ENCODE data around the gene MS4A2. TPM values are rescaled to one million over a fixed set of nuclear protein-coding genes. Genes with fewer than 3 reads are reported as not detected.

MS4A2 gene
- total RNA-seq, 1 experiment from 2014 or later = not detected

- no peak within 1 kb of the TSS for H2AFZ ChIP-seq (ENCODE audit: low read length)
- no TSS peak for BruUV-seq (replicated peaks)
- no peak within 1 kb of the TSS for H3K27ac ChIP-seq (ENCODE audit: low read length)
- H3K9me2 ChIP-seq (replicated peaks; ENCODE audit: low read length) = no peaks in the 10 kb centered on the region
- intact Hi-C loops (cut with micrococcal nuclease) = no loop called here
- CTCF ChIA-PET = no interaction called here
- no peaks in the 10 kb centered on the region for H3K79me2 ChIP-seq (ENCODE audit: low read length)
- H3K9me3 ChIP-seq (ENCODE audit: low read length) = no peaks in the 10 kb centered on the region
- H3F3A ChIP-seq (ENCODE audit: low read length, unreplicated experiment) = no peaks in the 10 kb centered on the region
- POLR2A ChIA-PET (ENCODE audit: unreplicated experiment) = no interaction called here
- H3K9ac ChIP-seq (ENCODE audit: low read length) = no peak within 1 kb of the TSS
- no peak within 1 kb of the TSS for H3K4me3 ChIP-seq (ENCODE audit: low read length)
- H3K27me3 ChIP-seq (ENCODE audit: low read length) = no peaks in the 10 kb centered on the region
- no peaks in the 10 kb centered on the region for H4K20me1 ChIP-seq (ENCODE audit: low read length)
- ATAC-seq (no peak), DNase-seq (no peak)
- no peaks in the 10 kb centered on the region for H3K36me3 ChIP-seq (ENCODE audit: low read depth, low read length)
- H3K4me2 ChIP-seq (ENCODE audit: low read length) = no peak within 1 kb of the TSS
- peaks cover 10% of the 10 kb centered on the region for H3K4me1 ChIP-seq (ENCODE audit: insufficient read depth, low read length)
- TF ChIP-seq EZH2 (IDR thresholded peaks at IDR 0.05; ENCODE audit: low read length, unreplicated experiment) (no peak), CTCF (conservative IDR thresholded peaks at IDR 0.05; ENCODE audit: low read depth, low read length) (no peak), EZH2phosphoT487 (IDR thresholded peaks at IDR 0.05; ENCODE audit: borderline replicate concordance, low read length) (no peak)
Observed at GRCh38 chr11:60056349-60056969, 32.0 kb upstream of the MS4A2 start, which contains the start of gene MS4A3. MS4A3 (plus strand) TSS chr11:60056665; CDS start chr11:60061161, 4,496 bp downstream.

GRCh38 chr11:60059052-60059451 lies 29.4 kb upstream of the MS4A2 start:
- H3K27me3 ChIP-seq (ENCODE audit: low read length) = no peaks in the 10 kb centered on the region
- peaks cover 11% of the 10 kb centered on the region for H3K4me1 ChIP-seq (ENCODE audit: insufficient read depth, low read length)
- H4K20me1 ChIP-seq (ENCODE audit: low read length) = no peaks in the 10 kb centered on the region
- H3K9me2 ChIP-seq (replicated peaks; ENCODE audit: low read length) = no peaks in the 10 kb centered on the region
- POLR2A ChIA-PET (ENCODE audit: unreplicated experiment) = interaction anchor here (0.6 kb wide), 1 partner anchor 254 kb away, joined by 8 read pairs; no protein-coding TSS in a partner anchor
- BruUV-seq (replicated peaks) = no TSS peak
- H3K27ac ChIP-seq (ENCODE audit: low read length) = peak overlapping the region; percentile 21
- H3K9me3 ChIP-seq (ENCODE audit: low read length) = no peaks in the 10 kb centered on the region
- no peak overlapping the region for H3K4me3 ChIP-seq (ENCODE audit: low read length)
- ATAC-seq = no peak
- CTCF ChIA-PET = no interaction called here
- no peak overlapping the region for H3K9ac ChIP-seq (ENCODE audit: low read length)
- H3F3A ChIP-seq (ENCODE audit: low read length, unreplicated experiment) = no peaks in the 10 kb centered on the region
- TF ChIP-seq EZH2 (IDR thresholded peaks at IDR 0.05; ENCODE audit: low read length, unreplicated experiment) (no peak), EZH2phosphoT487 (IDR thresholded peaks at IDR 0.05; ENCODE audit: borderline replicate concordance, low read length) (no peak), CTCF (conservative IDR thresholded peaks at IDR 0.05; ENCODE audit: low read depth, low read length) (no peak)
- peak; percentile 70 for DNase-seq
- H2AFZ ChIP-seq (ENCODE audit: low read length) = no peak overlapping the region
- no peaks in the 10 kb centered on the region for H3K36me3 ChIP-seq (ENCODE audit: low read depth, low read length)
- no peaks in the 10 kb centered on the region for H3K79me2 ChIP-seq (ENCODE audit: low read length)
- peak overlapping the region; percentile 24; the same call in 1 of the 2 replicates for H3K4me2 ChIP-seq (ENCODE audit: low read length)
- intact Hi-C loops (cut with micrococcal nuclease) = no loop called here

GRCh38 chr11:60059521-60060240 lies 28.8 kb upstream of the MS4A2 start:
- intact Hi-C loops (cut with micrococcal nuclease) = no loop called here
- no peak for DNase-seq
- Histone ChIP-seq H3K4me2 (ENCODE audit: low read length) (peak overlapping the region; percentile 24; the same call in 1 of the 2 replicates), H2AFZ (ENCODE audit: low read length) (no peak overlapping the region), H4K20me1 (ENCODE audit: low read length) (no peaks in the 10 kb centered on the region), H3K27ac (ENCODE audit: low read length) (peak overlapping the region; percentile 21), H3K4me3 (ENCODE audit: low read length) (no peak overlapping the region), H3K27me3 (ENCODE audit: low read length) (no peaks in the 10 kb centered on the region), H3K9me3 (ENCODE audit: low read length) (no peaks in the 10 kb centered on the region), H3K36me3 (ENCODE audit: low read depth, low read length) (no peaks in the 10 kb centered on the region), H3K4me1 (ENCODE audit: insufficient read depth, low read length) (peaks cover 14% of the 10 kb centered on the region), H3K79me2 (ENCODE audit: low read length) (no peaks in the 10 kb centered on the region), H3K9me2 (replicated peaks; ENCODE audit: low read length) (no peaks in the 10 kb centered on the region), H3F3A (ENCODE audit: low read length, unreplicated experiment) (no peaks in the 10 kb centered on the region), H3K9ac (ENCODE audit: low read length) (no peak overlapping the region)
- TF ChIP-seq CTCF (conservative IDR thresholded peaks at IDR 0.05; ENCODE audit: low read depth, low read length) (no peak), EZH2phosphoT487 (IDR thresholded peaks at IDR 0.05; ENCODE audit: borderline replicate concordance, low read length) (no peak), EZH2 (IDR thresholded peaks at IDR 0.05; ENCODE audit: low read length, unreplicated experiment) (no peak)
- ChIA-PET POLR2A (ENCODE audit: unreplicated experiment) (interaction anchor here (0.6 kb wide), 1 partner anchor 255 kb away, joined by 8 read pairs; no protein-coding TSS in a partner anchor), CTCF (no interaction called here)
- ATAC-seq = no peak
- no TSS peak for BruUV-seq (replicated peaks)
